LNCaP clone FGC (cell line): Measurements from ENCODE around the gene UBXN1.
A peak's percentile ranks its signal among the peaks of the same experiment; 100 is the strongest.

Source experiments
- DNase-seq: peaks from one replicate; pipeline ENCODE4 v3.0.0-alpha.2; 2011; ENCODE audit warnings: low read depth
- H3K4me3 ChIP-seq: 2 replicates; pipeline ENCODE4 v1.5.1; 2011; ENCODE audit warnings: mild to moderate bottlenecking, low read depth, low read length, control low read depth
- TF ChIP-seq, protein P1 (sequence below): IDR thresholded peaks from 2 replicates; pipeline ENCODE4 v1.5.1; 2012; ENCODE audit warnings: mild to moderate bottlenecking; ENCODE audit not compliant: control insufficient read depth, insufficient read depth; ENCODE audit errors: extremely low read depth

Gene UBXN1

DNA sequence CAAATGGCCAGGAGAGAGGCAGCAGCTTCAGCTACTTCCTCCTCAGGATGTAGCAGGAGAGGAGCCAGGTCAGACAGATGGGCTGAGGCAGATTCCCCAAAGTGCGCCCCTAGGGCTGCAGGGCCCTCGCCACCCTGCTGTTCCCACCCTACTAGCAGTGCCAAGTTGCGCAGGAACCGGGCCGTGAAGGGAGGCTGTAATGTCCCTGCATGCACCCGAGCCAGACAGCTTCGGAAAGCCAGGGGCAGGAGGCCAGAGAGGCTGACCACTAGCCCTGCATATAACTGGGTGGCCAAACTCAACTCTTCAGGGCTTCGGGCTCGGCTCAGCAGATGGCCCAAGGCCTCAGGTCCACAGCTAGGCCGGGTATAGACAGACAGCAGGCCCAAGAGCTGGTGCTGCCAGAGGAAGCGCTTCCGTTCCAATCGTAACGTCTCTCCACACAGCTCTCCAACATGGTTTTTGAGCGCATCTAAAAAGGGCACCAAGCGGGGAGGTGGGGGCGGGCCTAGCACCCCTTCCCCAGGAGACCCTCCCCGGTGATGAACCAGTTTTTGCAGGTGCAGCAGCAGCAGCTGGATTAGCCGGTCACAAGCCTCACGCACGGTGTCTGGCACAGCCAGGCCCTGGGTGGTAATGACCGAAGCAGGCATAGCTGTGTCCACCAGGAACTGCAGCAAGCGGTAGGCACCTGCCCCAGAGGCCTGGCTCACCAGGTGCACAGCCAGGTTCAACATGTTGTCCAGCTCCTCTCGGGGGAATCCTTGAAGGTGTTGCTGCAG is 30.5 kb downstream of the UBXN1 start:
- TF ChIP-seq, protein P1, sequence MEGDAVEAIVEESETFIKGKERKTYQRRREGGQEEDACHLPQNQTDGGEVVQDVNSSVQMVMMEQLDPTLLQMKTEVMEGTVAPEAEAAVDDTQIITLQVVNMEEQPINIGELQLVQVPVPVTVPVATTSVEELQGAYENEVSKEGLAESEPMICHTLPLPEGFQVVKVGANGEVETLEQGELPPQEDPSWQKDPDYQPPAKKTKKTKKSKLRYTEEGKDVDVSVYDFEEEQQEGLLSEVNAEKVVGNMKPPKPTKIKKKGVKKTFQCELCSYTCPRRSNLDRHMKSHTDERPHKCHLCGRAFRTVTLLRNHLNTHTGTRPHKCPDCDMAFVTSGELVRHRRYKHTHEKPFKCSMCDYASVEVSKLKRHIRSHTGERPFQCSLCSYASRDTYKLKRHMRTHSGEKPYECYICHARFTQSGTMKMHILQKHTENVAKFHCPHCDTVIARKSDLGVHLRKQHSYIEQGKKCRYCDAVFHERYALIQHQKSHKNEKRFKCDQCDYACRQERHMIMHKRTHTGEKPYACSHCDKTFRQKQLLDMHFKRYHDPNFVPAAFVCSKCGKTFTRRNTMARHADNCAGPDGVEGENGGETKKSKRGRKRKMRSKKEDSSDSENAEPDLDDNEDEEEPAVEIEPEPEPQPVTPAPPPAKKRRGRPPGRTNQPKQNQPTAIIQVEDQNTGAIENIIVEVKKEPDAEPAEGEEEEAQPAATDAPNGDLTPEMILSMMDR, result no peak
- no peak for DNase-seq
- H3K4me3 ChIP-seq, result no peak overlapping the region

DNA sequence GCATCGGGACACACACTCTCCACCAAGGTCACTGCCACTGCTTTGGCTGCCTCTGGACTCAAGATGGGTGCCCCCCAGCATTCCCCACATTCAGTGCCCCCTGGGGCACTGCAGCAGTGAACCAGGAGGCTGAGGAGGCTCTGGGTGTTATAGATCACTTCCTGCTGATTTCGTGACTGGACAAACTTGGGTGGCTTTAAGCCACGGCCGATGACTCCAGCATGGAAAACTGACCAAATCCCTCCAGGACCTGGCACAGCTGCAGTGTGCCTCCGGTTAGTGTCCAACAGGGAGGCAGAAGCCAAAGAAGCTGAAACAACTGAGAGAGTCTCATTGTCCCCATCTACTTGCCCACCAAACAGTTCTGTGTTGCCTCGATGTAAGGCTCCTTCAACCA is 31.3 kb downstream of the UBXN1 start:
- DNase-seq, result no peak
- no peak overlapping the region for H3K4me3 ChIP-seq
- TF ChIP-seq, protein P1, result no peak

DNA sequence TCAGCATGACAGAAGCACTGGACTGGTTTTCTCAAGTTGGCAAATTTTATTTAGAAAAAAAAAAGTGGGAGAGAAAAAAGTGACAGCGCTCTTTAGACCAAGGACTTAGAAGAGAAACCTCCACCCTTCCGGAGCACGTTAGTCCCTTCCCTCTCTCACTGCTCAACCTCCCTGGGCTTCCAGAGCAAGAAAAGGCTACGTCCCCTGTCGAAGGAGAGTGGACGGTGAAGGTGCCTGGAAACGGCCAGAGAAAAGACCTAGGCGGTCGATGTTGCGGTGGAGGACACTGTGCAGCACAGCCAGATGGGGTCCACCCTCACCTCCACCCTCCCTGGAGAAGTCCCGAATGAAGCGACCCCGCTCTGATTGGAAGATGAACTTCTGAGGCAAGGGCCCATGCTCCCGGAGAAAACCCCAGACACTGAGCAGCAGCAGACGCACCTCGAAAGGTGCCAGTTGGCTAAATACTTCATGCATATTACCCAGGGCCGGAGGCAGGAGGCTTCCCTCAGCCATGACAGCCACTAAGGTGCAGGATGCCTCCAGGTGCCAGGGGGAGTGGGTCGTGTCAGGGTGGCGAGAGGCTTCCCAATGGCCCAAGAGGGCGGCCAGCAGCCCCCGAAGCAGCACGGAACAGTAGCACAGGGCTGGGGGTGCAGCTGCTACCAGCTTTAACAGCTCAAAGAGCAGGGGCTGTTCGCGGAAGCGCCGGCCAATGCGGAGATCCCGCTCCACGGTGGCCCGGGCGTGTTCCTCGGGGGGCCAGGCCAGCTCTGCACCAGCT is 31.9 kb downstream of the UBXN1 start:
- DNase-seq, result no peak

DNA sequence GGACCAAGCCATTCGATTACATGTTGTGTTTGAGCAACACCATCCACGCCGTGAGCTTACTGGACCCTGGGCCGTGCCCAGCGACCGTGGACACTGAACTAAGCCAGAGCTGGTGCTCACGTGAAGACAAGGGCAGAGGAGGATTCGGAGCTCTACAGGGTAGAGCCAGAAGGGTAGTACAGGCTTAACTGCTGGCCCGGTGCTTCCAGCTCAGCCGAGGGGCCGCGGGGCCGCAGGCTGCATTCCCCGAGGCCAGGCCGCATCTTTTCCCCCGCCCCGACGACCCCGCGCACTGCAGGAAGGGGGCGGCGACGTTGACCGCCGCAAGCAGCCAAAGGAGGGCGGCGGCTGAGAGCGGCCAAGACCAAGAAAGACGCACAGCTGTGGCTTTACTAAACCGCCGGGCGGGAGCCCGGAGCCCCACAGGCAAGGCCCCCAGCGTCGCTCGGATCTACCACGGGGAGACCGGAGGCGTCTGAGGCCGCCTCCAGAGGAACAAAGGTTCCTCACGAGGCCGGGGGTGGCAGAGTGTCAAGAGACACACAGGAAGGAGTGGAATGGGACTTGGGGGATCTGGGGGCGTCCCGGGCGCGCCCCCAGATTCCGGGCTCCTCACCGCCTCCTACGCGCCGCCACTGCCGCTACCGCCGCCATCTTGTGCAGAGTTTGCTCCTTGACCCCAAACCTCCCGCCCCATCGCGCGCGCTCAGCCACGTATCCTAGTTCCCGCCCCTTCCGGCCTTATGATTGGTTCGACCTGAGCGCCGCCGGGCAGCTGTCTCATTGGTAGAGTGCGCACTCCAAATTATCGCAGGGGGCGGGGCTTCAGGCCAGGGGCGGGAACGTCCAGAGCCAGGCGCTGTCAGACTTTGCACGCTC is 32.7 kb downstream of the UBXN1 start, which contains the start of gene GANAB:
TSS of gene GANAB (minus strand) at position 668 of the 879 bp plus-strand sequence. CDS start at position 654, 14 bp downstream.
- TF ChIP-seq, protein P1, result no peak
- peak within 1 kb of the TSS; percentile 99 for H3K4me3 ChIP-seq

More for the DNA sequence above, 31.9 kb downstream of the UBXN1 start:
- H3K4me3 ChIP-seq, result peak overlapping the region; percentile 6; the same call in 1 of the 2 replicates
- TF ChIP-seq, protein P1, result no peak

DNA sequence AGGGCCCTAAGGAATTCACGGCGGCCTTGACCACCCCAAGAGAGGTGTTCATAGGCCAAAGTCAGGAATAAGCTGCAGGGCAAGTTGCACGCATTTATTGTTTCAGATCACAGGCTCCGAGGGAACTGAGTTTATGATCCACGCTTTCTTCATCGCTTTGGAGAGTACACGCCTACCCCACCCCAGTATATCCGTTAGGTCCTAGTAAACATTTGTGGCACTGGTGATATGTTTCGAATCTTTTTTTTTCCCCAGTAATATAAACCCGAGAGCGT is 33.3 kb downstream of the UBXN1 start:
- peak overlapping the region; percentile 99 for H3K4me3 ChIP-seq
- DNase-seq, result no peak
- TF ChIP-seq, protein P1, result no peak

More for the DNA sequence above, 32.7 kb downstream of the UBXN1 start, which contains the start of gene GANAB:
- peak; percentile 90 for DNase-seq

DNA sequence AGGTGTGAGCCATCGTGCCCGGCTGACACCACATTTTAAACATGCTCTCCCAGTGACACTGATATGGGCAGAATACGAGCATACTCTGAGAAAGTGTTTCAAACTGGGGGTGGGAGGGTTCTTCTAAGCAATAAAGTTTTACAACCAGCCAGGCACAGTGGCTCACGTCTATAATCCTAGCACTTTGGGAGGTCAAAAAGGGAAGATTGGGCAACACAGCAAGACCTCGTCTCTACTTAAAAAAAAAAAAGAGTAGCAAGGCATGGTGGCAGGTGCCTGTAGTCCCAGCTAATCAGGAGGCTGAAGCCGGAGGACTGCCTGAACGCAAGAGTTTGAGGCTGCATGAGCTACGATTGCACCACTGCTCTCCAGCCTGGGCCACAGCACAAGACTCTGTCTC is 34.7 kb downstream of the UBXN1 start:
- no peak for DNase-seq
- TF ChIP-seq, protein P1, result no peak

More for the DNA sequence above, 34.7 kb downstream of the UBXN1 start:
- no peak overlapping the region for H3K4me3 ChIP-seq
